ENCODE results near the gene CLCN3.
"Not testable (repeated sequence)": the region's sequence is repeated elsewhere in the genome, so short reads cannot be mapped to it uniquely, and the experiment has no call there.

CLCN3 gene

DNA sequence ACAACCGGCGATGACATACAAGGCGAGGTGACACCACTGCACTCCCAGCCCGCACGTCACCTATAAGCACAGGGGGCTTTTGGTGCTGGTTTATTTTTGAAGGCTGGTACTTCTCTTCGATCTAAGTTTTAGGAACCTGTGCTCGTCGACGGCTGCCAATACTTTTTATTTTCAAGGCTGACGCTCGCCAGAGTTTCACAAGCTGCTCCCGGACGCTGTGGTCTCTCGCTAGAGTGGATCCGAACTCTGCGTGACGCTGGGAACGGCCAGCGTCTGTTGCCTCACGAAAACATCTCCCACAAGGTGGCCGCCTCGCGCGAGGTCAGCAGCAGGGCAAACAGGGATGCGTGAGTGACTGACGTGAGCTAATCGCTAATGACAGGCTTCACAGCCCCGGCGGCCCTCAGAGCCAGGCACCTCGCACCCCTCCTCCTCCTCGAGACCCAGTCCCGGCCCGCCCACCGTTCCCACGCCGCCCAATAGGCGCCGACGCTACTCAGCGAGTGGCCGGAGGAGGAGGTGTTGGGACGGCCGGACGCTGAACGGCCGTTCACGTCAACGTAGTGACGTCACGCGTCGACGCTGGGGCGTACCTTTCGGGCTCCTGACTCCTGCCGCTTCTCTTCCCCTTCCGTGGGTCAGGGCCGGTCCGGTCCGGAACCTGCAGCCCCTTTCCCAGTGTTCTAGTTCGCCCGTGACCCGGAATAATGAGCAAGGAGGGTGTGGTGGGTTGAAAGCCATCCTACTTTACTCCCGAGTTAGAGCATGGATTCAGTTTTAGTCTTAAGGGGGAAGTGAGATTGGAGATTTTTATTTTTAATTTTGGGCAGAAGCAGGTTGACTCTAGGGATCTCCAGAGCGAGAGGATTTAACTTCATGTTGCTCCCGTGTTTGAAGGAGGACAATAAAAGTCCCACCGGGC, at the start of gene CLCN3:
TSS of gene CLCN3 (plus strand) at position 621 of the 922 bp plus-strand sequence. CDS start 15,351 bp downstream, outside the sequence.
- peak within 1 kb of the TSS; percentile 91 for H3K4me3 ChIP-seq (ENCODE audit: low read length)
- peak; percentile 94 for DNase-seq (ENCODE audit: low read depth)
- TF ChIP-seq, protein P1, sequence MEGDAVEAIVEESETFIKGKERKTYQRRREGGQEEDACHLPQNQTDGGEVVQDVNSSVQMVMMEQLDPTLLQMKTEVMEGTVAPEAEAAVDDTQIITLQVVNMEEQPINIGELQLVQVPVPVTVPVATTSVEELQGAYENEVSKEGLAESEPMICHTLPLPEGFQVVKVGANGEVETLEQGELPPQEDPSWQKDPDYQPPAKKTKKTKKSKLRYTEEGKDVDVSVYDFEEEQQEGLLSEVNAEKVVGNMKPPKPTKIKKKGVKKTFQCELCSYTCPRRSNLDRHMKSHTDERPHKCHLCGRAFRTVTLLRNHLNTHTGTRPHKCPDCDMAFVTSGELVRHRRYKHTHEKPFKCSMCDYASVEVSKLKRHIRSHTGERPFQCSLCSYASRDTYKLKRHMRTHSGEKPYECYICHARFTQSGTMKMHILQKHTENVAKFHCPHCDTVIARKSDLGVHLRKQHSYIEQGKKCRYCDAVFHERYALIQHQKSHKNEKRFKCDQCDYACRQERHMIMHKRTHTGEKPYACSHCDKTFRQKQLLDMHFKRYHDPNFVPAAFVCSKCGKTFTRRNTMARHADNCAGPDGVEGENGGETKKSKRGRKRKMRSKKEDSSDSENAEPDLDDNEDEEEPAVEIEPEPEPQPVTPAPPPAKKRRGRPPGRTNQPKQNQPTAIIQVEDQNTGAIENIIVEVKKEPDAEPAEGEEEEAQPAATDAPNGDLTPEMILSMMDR (conservative IDR thresholded peaks at IDR 0.05; ENCODE audit: low read length) = peak; percentile 16; the same call in 1 of the 2 replicates

DNA sequence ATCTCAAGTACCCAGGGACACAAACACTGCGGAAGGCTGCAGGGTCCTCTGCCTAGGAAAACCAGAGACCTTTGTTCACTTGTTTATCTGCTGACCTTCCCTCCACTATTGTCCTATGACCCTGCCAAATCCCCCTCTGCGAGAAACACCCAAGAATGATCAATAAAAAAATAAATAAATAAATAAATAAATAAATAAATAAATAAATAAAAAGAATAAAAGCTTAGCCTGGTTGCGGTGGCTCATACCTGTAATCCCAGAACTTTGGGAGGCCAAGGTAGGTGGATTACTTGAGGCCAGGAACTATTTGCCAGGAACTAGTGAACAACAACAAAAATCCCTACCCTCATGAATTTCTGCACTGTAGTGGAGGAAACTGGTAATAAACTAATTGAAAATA, 49.4 kb upstream of the CLCN3 start:
- H3K4me3 ChIP-seq (ENCODE audit: low read length) = not testable (repeated sequence)

DNA sequence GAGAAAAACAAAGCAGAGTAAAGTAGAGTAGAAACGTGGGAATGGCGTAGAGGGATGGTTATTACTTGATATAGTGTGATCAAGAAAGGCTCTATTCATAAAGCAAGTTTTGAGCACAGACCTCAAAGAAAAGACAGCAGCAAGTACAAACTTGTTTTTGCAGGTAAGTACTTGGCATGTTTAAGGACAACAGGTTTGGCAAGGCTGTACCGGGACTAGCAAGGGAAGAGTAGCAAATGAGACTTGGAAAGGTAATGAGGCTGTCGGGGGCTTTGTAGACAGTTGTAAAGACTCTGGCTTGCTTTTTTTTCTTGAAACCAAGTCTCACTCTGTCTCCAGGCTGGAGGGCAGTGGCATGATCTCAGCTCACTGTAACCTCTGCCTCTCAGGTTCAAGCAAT, 48.9 kb upstream of the CLCN3 start:
- no peak for DNase-seq (ENCODE audit: low read depth)
- TF ChIP-seq, protein P1 (conservative IDR thresholded peaks at IDR 0.05; ENCODE audit: low read length) = no peak

More for the DNA sequence above, 49.4 kb upstream of the CLCN3 start:
- DNase-seq (ENCODE audit: low read depth) = not testable (repeated sequence)

DNA sequence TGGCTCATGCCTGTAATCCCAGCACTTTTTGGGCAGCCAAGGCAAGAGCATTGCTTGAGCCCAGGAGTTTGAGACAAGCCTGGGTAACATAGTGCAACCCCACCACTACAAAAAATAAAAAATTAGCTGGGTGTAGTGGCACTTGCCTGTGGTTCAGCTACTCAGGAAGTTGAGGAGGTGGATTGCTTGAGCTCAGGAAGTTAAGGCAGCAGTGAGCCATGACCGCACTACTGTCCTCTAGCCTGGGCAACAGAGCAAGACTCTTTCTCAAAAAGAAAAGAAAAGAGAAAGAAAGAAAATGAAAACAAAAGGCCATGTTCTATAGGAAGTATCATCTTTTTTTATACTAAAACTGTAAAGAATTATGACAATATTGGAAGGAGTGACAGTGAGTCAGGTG, 46.5 kb upstream of the CLCN3 start:
- TF ChIP-seq, protein P1 (conservative IDR thresholded peaks at IDR 0.05; ENCODE audit: low read length) = no peak
- H3K4me3 ChIP-seq (ENCODE audit: low read length) = no peak overlapping the region
- no peak for DNase-seq (ENCODE audit: low read depth)

More for the DNA sequence above, 48.9 kb upstream of the CLCN3 start:
- no peak overlapping the region for H3K4me3 ChIP-seq (ENCODE audit: low read length)

DNA sequence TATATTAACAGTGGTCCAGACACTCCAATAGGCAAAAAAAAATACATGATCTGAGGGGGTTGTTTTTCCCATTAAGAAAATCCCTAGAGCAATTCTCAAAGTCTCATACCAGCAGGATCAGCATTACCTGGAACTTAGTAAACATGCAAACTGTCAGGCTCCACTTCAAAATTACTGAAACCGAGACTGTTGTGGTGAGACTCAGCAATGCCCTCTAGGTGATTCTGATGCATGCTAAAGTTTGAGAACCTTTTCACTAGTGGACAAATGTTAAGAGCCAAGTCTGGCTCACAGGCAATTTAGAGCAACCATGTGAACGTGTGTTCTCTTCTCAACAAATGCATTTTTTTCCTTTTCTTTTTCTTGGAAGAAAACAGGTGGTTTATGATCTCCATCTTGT, 38.2 kb upstream of the CLCN3 start:
- H3K4me3 ChIP-seq (ENCODE audit: low read length) = no peak overlapping the region
- no peak for DNase-seq (ENCODE audit: low read depth)
- TF ChIP-seq, protein P1 (conservative IDR thresholded peaks at IDR 0.05; ENCODE audit: low read length) = no peak

DNA sequence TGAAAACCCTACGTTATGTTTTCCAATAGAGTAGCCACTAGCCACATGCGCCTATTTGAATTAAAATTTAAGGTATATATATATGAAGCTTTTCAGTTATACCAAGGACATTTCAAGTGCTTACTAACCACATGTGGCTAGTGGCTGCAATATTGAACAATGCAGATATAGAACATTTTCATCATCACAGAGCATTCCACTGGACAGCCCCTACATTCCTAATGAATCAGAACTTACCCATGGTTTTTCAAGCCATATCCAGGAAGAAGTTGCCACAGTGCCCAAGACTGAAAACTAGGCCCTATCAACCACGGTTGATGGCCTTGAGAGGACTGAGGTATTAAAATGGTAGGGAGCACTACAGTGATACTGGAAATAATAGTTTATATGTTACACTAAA, 37.7 kb upstream of the CLCN3 start:
- peak; percentile 27 for DNase-seq (ENCODE audit: low read depth)
- no peak overlapping the region for H3K4me3 ChIP-seq (ENCODE audit: low read length)
- TF ChIP-seq, protein P1 (conservative IDR thresholded peaks at IDR 0.05; ENCODE audit: low read length) = no peak

DNA sequence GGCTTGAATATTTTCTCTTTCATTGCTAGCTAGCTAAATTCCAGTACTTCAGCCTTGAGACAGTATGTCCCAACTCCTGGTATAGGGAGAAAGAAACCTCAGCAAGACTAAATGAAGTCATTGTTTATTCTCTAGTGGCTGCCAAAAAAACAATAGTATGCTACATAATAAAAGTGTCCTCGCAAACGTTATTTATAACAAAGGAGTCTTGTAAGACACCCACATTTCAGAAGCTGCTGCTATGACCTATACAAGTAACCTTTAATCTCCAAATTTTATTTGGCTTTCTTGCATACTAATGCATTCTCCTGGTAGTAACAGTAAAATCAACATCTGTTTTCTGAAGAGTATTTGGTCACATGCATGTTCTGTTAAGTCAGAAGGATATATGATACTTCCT, 36.8 kb upstream of the CLCN3 start:
- TF ChIP-seq, protein P1 (conservative IDR thresholded peaks at IDR 0.05; ENCODE audit: low read length) = no peak
- DNase-seq (ENCODE audit: low read depth) = peak; percentile 52

More for the DNA sequence above, 36.8 kb upstream of the CLCN3 start:
- no peak overlapping the region for H3K4me3 ChIP-seq (ENCODE audit: low read length)

All from AG10803 (cell line).